GM21529 (cell line): ENCODE results near the gene UQCR10.

Source experiments
- ATAC-seq: cut with Tn5 transposase; IDR thresholded peaks from one replicate; pipeline ENCODE4 v1.9.1; 2021; ENCODE audit not compliant: unreplicated experiment

Gene UQCR10

DNA sequence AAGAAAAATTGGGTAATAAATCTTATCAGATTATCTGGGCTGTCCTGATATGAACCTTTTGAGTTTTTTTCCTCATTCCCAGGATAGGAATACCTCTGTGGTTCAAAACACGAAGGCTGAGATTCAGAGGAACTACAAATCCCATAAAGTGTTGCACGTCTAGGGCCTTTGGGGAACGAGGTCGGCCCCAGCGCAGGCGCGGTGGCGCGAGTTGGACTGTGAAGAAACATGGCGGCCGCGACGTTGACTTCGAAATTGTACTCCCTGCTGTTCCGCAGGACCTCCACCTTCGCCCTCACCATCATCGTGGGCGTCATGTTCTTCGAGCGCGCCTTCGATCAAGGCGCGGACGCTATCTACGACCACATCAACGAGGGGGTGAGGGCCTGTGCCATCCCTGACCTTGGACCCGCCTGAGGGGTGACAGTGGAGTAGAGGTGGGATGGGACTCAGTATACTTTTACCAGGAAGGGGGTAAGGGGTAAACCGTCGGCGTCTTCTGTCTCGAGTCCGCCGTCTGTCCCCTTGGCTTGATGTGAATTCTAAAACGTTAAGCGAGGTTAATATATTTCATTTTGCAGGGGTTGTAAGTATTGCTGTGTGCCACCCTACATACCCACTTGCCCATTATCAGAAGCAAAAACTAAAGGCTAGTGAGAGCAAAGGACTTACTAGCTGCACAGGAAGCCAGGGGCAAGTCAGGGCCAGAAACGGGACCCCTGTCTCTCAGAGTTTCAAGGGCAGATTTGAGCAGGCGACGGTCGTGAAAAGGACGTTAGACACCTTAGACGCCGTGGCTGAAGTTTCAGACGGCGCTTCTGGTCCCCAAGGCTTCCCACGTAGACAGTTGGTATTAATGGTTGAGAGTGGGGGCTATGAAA, at the start of gene UQCR10:
TSS of gene UQCR10 (plus strand) at position 199 of the 881 bp plus-strand sequence. CDS start at position 229, 30 bp downstream.
- peak; percentile 64 for ATAC-seq

DNA sequence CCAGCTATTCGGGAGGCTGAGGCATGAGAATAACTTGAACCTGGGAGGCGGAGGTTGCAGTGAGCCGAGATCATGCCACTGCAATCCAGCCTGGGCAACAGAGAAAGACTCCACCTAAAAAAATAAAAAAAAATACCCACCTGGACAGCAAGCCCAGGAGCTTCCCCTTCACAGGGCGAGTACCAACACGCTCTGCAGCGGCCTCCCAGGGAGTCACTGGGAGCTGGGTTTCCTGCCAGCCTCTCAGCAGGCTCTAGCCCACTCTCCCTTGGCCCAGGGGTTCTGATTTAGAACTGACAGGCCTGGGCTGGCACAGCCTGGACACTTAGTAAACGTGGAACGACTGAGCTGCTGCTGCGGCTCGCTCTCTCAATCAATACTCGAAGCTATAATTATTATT, 49.4 kb upstream of the UQCR10 start:
- no peak for ATAC-seq

- ATAC-seq: no peak
These were observed 47.9 kb upstream of the UQCR10 start for GRCh38 chr22:29718949-29719898.

GRCh38 chr22:29719899-29720645, 47.1 kb upstream of the UQCR10 start, which contains the start of gene CABP7:
CABP7 (plus strand) TSS chr22:29720003; CDS start chr22:29720425, 422 bp downstream.
- ATAC-seq: no peak

- no peak for ATAC-seq
These were observed 46.3 kb upstream of the UQCR10 start for GRCh38 chr22:29720811-29721323.

GRCh38 chr22:29722151-29722550, 45.0 kb upstream of the UQCR10 start:
- no peak for ATAC-seq

DNA sequence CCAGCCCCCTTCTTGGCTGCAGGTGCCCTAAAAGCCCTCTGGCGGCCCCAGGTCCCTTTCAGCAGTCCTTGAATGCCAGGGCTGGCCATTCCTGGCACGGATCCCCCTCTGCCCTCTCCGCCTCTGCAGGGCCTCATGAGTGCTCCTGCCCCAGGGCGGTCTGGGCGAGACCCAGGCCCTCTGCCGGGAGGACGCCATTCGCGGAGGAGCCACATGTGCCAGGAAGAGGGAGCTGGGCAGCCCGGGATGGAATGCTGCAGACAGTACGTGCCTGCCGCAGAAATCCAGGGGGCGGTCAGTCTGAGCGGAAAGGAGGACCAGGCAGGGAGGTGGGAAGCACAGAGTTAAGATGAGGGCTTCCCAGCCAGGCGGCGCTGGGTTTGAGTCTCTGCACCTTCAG, 44.6 kb upstream of the UQCR10 start:
- ATAC-seq: no peak

- no peak for ATAC-seq
These were observed 43.4 kb upstream of the UQCR10 start for GRCh38 chr22:29723766-29724165.

DNA sequence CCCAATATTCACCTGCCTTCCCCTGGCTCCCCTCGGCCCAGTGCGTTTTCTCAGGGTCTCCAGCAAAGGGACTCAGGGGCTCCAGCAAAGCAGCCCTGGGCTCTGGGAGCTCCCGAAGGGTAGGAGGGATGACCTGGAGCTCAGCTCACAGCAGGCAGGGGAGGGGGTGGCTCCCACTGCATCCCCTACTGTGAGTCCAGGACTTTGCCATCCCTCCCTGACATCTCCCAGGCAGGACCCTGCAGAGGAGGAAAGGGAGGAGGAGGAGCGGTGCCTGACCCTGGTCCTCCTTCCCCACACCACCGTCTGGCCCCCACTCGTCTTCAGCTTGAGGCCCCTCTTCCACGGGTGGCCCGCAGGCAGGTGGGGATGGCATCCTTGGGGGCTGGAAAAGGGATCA, 42.3 kb upstream of the UQCR10 start:
- no peak for ATAC-seq

- ATAC-seq: no peak
These were observed 41.1 kb upstream of the UQCR10 start for GRCh38 chr22:29726106-29726505.

GRCh38 chr22:29726512-29727130, 40.5 kb upstream of the UQCR10 start:
- no peak for ATAC-seq

DNA sequence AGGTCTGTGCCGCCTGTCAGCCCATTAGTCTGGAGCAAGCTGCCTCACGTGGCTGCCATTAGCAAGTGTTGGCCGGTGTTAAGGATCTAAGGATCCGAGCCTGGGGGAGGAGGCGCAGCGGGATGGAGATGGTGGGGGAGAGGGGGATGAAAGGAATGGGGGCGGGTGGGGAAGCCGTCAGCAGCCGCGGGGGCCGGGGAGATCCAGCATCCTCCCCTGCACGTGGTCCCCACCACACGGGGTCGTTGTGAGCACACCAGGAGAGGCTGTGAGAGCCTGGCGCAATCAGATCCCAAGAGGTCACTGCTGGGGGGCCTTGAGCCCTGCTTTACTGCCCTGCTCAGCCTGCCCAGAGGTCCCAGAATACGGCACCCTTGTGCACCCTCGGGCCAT, 40.0 kb upstream of the UQCR10 start:
- no peak for ATAC-seq

DNA sequence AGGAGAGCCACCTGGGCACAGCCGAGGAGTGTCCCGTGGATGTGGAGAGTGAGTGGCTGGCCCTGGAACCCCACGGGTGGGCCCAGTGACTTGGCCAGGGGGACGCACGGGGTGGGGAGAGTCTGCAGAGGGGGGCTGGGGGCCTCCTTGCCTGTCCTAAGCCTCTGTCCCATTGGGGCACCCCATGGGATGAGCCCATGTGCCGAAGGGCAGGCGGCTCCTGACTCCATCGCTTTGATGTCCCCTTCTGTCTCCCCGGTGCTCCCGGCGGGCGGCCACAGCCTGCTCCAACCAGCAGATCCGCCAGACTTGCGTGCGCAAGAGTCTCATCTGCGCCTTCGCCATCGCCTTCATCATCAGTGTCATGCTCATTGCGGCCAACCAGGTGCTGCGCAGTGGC, 38.0 kb upstream of the UQCR10 start:
- no peak for ATAC-seq

DNA sequence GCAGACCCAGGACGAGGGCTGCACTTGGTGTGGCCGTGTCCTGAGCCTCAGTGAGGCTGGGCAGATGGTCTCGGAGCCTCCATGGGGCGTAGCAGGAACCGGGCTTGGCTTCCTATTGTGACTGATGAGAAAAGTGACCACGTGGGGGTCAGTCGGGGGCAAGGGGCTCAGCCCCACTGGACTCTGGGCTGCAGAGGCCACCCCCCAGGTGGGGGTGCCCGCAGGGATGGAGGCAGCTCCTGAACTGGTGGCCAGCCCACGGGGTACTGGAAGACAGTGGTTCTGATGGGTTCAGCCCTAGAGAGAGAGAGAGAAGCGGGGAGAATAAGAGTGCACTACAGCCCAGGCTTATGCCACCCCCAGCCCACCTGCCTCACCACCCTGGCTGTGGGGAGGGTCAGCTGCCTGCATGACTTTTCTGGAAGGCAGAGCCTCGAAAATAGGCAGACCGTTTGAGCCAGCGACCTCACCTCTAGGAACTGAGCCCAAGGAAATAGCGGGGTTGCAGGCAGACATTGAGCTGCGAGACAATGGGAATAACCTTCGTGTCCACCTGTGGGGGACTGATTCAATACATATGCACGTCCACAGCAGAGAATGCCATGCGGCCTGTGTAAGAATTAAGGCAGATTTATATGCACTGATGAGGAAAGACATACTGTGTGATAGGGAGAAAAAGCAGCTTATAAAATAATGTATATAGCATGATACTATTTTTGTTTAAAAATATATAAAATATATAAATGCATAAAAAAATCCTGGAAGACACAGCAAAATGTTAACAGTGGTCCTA, 35.9 kb upstream of the UQCR10 start:
- no peak for ATAC-seq

DNA sequence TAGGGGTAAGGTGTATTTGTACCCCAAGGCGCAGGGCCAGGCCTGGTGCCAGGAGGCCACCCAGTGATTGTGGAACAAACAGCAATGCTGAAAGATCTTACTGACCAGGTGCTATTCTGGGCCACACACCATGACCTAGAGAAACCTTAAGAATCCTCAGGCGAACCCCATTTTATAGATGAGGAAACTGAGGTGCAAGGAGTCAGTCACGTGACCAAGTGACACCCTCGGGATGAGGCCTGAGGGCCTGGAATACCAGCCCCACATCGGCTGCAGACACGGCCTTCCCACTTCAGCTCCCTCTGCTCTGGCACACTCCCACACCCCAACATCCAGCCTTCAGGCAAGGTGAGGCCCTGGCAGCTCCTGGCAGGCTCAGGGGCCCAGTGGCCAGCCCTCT, 34.3 kb upstream of the UQCR10 start:
- no peak for ATAC-seq

DNA sequence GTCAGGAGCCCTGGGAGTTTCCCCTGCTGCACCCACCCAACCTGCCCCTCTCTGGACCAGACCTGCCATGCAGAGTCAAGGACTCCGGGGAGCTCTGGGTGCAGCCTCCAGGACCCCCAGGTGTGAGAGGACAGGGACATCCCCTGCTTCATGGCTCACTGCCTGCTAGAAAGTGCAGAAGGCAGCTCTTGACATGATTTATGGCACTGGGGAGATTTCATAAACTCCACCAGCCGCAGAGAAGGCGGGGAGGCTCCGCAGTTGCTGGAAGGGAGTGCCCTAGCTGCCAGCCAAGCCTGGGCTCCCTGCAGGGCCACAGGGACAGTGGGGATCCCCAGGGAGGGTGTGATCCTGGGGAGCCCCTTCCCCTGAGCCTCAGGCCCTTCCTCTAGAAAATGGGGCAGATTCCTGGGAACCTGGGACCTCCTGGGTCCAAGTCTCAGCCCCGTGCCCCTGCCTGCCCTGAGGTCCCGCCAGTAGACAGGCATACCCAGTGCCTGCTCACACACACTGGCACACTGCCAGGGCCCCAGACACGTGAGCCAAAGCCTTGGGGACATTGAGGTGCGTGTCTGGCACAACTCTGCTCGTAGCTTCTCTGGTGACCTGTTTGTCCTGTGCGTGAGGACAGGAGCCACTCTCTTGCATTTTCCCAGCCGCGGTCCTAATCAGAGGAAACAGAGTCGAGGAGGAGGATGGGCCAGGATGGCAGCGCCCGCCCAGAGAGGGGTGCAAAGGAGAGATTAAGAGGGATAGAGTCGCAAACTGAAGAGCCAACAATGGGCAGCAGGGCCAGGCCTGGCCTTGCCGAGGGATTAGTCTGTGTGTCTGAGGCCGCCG, 33.6 kb upstream of the UQCR10 start:
- no peak for ATAC-seq

GRCh38 chr22:29734406-29734805, 32.8 kb upstream of the UQCR10 start:
- ATAC-seq: no peak

DNA sequence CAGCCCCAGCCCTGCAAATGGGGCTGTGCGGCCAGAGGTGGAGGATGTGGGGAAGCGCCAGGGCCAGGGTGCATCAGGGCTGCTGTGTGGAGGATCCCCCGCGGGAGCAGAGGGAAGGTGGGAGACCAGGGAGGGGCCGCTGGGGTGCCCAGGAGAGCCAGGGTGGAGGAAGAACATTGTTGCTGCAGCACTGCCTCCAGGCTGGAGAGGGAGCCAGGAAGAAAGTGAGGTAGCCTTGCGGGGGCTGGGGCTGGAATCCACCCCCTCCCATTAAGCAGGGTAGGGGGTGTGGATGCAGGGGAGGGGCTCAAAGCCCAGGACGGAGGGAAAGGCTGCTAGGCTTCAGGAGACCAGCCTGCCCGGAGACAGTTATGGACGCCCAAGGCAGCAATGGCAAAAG, 32.3 kb upstream of the UQCR10 start:
- ATAC-seq: no peak

GRCh38 chr22:29735416-29735815, 31.8 kb upstream of the UQCR10 start:
- no peak for ATAC-seq
